Measurements from ENCODE around the gene KCNG3. TPM values are rescaled to one million over a fixed set of nuclear protein-coding genes. Genes with fewer than 3 reads are reported as not detected.

The KCNG3 gene
- total RNA-seq, 1 experiment from 2014 or later, result 0.94 TPM

DNA sequence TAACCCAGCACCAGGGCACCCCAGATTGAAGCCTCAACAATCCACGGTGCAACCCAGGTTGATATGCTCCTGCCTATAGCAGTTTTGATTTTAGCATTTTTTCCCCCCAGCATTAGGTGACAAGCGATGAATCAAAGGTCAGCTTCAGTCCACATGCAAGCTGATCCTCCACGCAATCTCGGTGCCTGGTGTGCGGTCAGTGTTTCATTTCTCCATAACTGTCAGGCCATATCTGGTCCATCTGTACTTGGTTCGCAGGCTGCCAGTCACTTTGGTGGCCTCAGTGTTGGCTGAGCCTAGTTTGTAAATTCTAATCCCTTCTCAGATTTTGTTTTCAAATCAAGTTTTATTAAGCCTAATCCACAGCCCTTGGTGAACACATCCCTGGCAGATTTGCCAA lies 30.2 kb downstream of the KCNG3 start:
- Mint-ChIP-seq H3K27me3 (ENCODE audit: unreplicated experiment) (no peaks in the 10 kb centered on the region), H3K36me3 (ENCODE audit: insufficient read depth, unreplicated experiment) (no peaks in the 10 kb centered on the region), H3K9me3 (ENCODE audit: low read depth, unreplicated experiment) (no peaks in the 10 kb centered on the region), H3K4me3 (ENCODE audit: low read depth, unreplicated experiment) (no peak overlapping the region), H3K27ac (ENCODE audit: unreplicated experiment) (no peak overlapping the region), H3K4me1 (ENCODE audit: low read depth, unreplicated experiment) (no peaks in the 10 kb centered on the region)
- CTCF ChIA-PET, result no interaction called here
- DNase-seq, result no peak
- intact Hi-C loops (cut with micrococcal nuclease; ENCODE audit: unreplicated experiment), result no loop called here
- TF ChIP-seq, protein P1, sequence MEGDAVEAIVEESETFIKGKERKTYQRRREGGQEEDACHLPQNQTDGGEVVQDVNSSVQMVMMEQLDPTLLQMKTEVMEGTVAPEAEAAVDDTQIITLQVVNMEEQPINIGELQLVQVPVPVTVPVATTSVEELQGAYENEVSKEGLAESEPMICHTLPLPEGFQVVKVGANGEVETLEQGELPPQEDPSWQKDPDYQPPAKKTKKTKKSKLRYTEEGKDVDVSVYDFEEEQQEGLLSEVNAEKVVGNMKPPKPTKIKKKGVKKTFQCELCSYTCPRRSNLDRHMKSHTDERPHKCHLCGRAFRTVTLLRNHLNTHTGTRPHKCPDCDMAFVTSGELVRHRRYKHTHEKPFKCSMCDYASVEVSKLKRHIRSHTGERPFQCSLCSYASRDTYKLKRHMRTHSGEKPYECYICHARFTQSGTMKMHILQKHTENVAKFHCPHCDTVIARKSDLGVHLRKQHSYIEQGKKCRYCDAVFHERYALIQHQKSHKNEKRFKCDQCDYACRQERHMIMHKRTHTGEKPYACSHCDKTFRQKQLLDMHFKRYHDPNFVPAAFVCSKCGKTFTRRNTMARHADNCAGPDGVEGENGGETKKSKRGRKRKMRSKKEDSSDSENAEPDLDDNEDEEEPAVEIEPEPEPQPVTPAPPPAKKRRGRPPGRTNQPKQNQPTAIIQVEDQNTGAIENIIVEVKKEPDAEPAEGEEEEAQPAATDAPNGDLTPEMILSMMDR (IDR thresholded peaks at IDR 0.05; ENCODE audit: unreplicated experiment), result no peak
- BruUV-seq (replicated peaks), result no TSS peak

DNA sequence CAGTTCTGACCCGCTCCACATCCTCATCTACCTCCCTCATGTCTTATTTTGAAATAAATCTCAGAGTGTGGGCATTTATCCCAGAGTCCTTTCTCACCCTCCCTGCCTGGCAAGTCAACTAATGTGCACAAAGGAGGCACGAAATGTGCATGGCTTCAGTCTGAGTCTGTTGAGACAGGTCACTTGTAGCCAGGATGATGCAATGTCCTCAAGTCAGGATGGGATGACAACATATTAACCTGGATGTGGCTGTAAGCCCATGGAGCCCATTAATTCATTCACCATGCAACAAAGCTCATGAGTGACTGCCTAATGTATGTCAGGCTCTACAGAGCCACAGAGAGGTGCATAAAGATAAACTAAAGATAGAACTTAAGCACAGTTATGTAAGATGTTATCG lies 34.5 kb downstream of the KCNG3 start:
- intact Hi-C loops (cut with micrococcal nuclease; ENCODE audit: unreplicated experiment), result no loop called here
- TF ChIP-seq, protein P1 (IDR thresholded peaks at IDR 0.05; ENCODE audit: unreplicated experiment), result no peak
- H3K4me1 Mint-ChIP-seq (ENCODE audit: low read depth, unreplicated experiment), result no peaks in the 10 kb centered on the region
- no peak for DNase-seq
- no peak overlapping the region for H3K27ac Mint-ChIP-seq (ENCODE audit: unreplicated experiment)
- CTCF ChIA-PET, result no interaction called here
- no peak overlapping the region for H3K4me3 Mint-ChIP-seq (ENCODE audit: low read depth, unreplicated experiment)
- no TSS peak for BruUV-seq (replicated peaks)
- no peaks in the 10 kb centered on the region for H3K27me3 Mint-ChIP-seq (ENCODE audit: unreplicated experiment)
- no peaks in the 10 kb centered on the region for H3K36me3 Mint-ChIP-seq (ENCODE audit: insufficient read depth, unreplicated experiment)
- H3K9me3 Mint-ChIP-seq (ENCODE audit: low read depth, unreplicated experiment), result no peaks in the 10 kb centered on the region

DNA sequence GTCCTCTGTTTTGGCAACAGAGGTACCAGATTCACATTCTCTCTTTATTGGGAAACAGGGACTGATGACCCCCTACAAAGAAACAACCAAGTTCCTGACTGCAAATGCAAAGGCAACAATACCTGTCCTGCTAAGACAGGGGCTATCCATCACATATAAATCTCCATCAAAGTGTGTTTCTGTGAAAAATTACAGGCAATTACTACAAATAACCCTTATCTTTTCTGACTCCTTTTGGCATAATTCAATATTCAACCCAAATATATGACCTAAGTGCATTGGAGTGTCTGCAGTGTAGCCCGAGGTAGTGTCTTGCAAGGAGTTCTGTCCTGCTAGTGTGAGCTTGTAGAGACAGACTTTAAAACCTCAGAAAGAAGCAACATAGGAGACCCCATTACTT lies 35.4 kb downstream of the KCNG3 start:
- TF ChIP-seq, protein P1 (IDR thresholded peaks at IDR 0.05; ENCODE audit: unreplicated experiment), result no peak
- intact Hi-C loops (cut with micrococcal nuclease; ENCODE audit: unreplicated experiment), result no loop called here
- BruUV-seq (replicated peaks), result no TSS peak
- H3K27ac Mint-ChIP-seq (ENCODE audit: unreplicated experiment), result no peak overlapping the region
- no peaks in the 10 kb centered on the region for H3K9me3 Mint-ChIP-seq (ENCODE audit: low read depth, unreplicated experiment)
- CTCF ChIA-PET, result no interaction called here
- no peak for DNase-seq
- H3K4me3 Mint-ChIP-seq (ENCODE audit: low read depth, unreplicated experiment), result no peak overlapping the region
- H3K36me3 Mint-ChIP-seq (ENCODE audit: insufficient read depth, unreplicated experiment), result no peaks in the 10 kb centered on the region
- no peaks in the 10 kb centered on the region for H3K4me1 Mint-ChIP-seq (ENCODE audit: low read depth, unreplicated experiment)
- H3K27me3 Mint-ChIP-seq (ENCODE audit: unreplicated experiment), result no peaks in the 10 kb centered on the region

DNA sequence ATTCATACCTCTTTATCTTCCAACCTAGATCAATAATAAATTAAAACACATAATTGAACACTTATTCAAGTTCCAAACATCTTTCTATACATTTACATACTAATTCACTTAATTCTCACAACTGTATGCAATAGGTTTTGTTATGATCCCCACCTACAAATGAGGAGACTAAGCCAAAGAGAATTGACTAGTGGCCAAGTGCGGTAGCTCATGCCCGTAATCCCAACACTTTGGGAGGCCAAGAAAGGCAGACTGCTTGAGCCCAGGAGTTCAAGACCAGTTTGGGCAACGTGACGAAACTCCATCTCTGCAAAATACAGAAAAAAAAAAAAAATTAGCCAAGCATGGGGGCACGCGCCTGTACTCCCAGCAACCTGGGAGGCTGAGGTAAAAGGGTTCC lies 36.8 kb downstream of the KCNG3 start:
- intact Hi-C loops (cut with micrococcal nuclease; ENCODE audit: unreplicated experiment), result no loop called here

More for the DNA sequence above, 36.8 kb downstream of the KCNG3 start:
- BruUV-seq (replicated peaks), result no TSS peak
- Mint-ChIP-seq H3K27me3 (ENCODE audit: unreplicated experiment) (no peaks in the 10 kb centered on the region), H3K36me3 (ENCODE audit: insufficient read depth, unreplicated experiment) (no peaks in the 10 kb centered on the region), H3K4me3 (ENCODE audit: low read depth, unreplicated experiment) (no peak overlapping the region), H3K4me1 (ENCODE audit: low read depth, unreplicated experiment) (no peaks in the 10 kb centered on the region), H3K9me3 (ENCODE audit: low read depth, unreplicated experiment) (no peaks in the 10 kb centered on the region), H3K27ac (ENCODE audit: unreplicated experiment) (no peak overlapping the region)
- TF ChIP-seq, protein P1 (IDR thresholded peaks at IDR 0.05; ENCODE audit: unreplicated experiment), result no peak
- no peak for DNase-seq
- CTCF ChIA-PET, result interaction anchor here (0.5 to 0.7 kb wide), 2 partner anchors 18 to 1827 kb away, joined by 3 to 5 read pairs; no protein-coding TSS in a partner anchor

Measured in Calu3 (cell line).